Measurements from ENCODE around the gene FRMPD4. TPM values are rescaled to one million over a fixed set of nuclear protein-coding genes. Genes with fewer than 3 reads are reported as not detected.

The FRMPD4 gene
- total and polyA plus RNA-seq, 3 experiments from 2014 or later: not detected

GRCh38 chrX:12441381-12442128 is 303.3 kb downstream of the FRMPD4 start:
- ChIA-PET CTCF (no interaction called here), POLR2A (no interaction called here)
- Mint-ChIP-seq H3K27me3 (peaks cover 0 to 4% of the 10 kb centered on the region in 2 donors), H3K4me1 (no peaks in the 10 kb centered on the region), H3K27ac (no peak overlapping the region), H3K9me3 (peaks cover 0 to 2% (median 0%) of the 10 kb centered on the region in 5 donors), H3K4me3 (no peak overlapping the region), H3K36me3 (no peaks in the 10 kb centered on the region)
- Histone ChIP-seq H3K4me1 (ENCODE audit: insufficient read depth, low read length) (no peaks in the 10 kb centered on the region), H3K4me3 (ENCODE audit: low read length) (no peak overlapping the region), H3K27me3 (ENCODE audit: insufficient read depth, low read length, poor library complexity, severe bottlenecking) (no peaks in the 10 kb centered on the region), H3K36me3 (ENCODE audit: insufficient read depth, low read length) (no peaks in the 10 kb centered on the region), H3K9me3 (ENCODE audit: low read length) (no peaks in the 10 kb centered on the region), H3K27ac (ENCODE audit: low read depth, low read length) (no peak overlapping the region)
- DNase-seq: no peak

GRCh38 chrX:12443534-12444098 is 305.3 kb downstream of the FRMPD4 start:
- H3K4me3 Mint-ChIP-seq: no peak overlapping the region
- no peak overlapping the region for H3K4me3 ChIP-seq (ENCODE audit: low read length)
- no peaks in the 10 kb centered on the region for H3K36me3 Mint-ChIP-seq
- no peak for DNase-seq
- POLR2A ChIA-PET: no interaction called here
- H3K9me3 Mint-ChIP-seq: peaks cover 0 to 5% (median 0%) of the 10 kb centered on the region in 5 donors
- no peak overlapping the region for H3K27ac Mint-ChIP-seq
- H3K27ac ChIP-seq (ENCODE audit: low read depth, low read length): no peak overlapping the region
- no peaks in the 10 kb centered on the region for H3K4me1 ChIP-seq (ENCODE audit: insufficient read depth, low read length)
- no peaks in the 10 kb centered on the region for H3K36me3 ChIP-seq (ENCODE audit: insufficient read depth, low read length)
- no peaks in the 10 kb centered on the region for H3K27me3 ChIP-seq (ENCODE audit: insufficient read depth, low read length, poor library complexity, severe bottlenecking)
- H3K27me3 Mint-ChIP-seq: peaks cover 0 to 2% of the 10 kb centered on the region in 2 donors
- no peaks in the 10 kb centered on the region for H3K9me3 ChIP-seq (ENCODE audit: low read length)
- H3K4me1 Mint-ChIP-seq: no peaks in the 10 kb centered on the region
- CTCF ChIA-PET: no interaction called here

- no peaks in the 10 kb centered on the region for H3K36me3 ChIP-seq (ENCODE audit: insufficient read depth, low read length)
- H3K4me1 ChIP-seq (ENCODE audit: insufficient read depth, low read length): no peaks in the 10 kb centered on the region
- H3K9me3 ChIP-seq (ENCODE audit: low read length): no peaks in the 10 kb centered on the region
- Mint-ChIP-seq H3K27ac (no peak overlapping the region), H3K9me3 (peaks cover 0 to 3% (median 0%) of the 10 kb centered on the region in 5 donors), H3K36me3 (no peaks in the 10 kb centered on the region), H3K4me1 (no peaks in the 10 kb centered on the region), H3K27me3 (peaks cover 0 to 1% of the 10 kb centered on the region in 2 donors), H3K4me3 (no peak overlapping the region)
- no peak overlapping the region for H3K4me3 ChIP-seq (ENCODE audit: low read length)
- DNase-seq: no peak
- CTCF ChIA-PET: no interaction called here
- no peak overlapping the region for H3K27ac ChIP-seq (ENCODE audit: low read depth, low read length)
- H3K27me3 ChIP-seq (ENCODE audit: insufficient read depth, low read length, poor library complexity, severe bottlenecking): no peaks in the 10 kb centered on the region
- POLR2A ChIA-PET: no interaction called here
These were observed 308.2 kb downstream of the FRMPD4 start for GRCh38 chrX:12446342-12447075.

GRCh38 chrX:12447448-12448064 is 309.3 kb downstream of the FRMPD4 start:
- Mint-ChIP-seq H3K27me3 (peaks cover 0 to 1% of the 10 kb centered on the region in 2 donors), H3K4me3 (no peak overlapping the region), H3K9me3 (peaks cover 0 to 3% (median 0%) of the 10 kb centered on the region in 5 donors), H3K36me3 (no peaks in the 10 kb centered on the region), H3K27ac (no peak overlapping the region), H3K4me1 (no peaks in the 10 kb centered on the region)
- CTCF ChIA-PET: no interaction called here
- Histone ChIP-seq H3K4me1 (ENCODE audit: insufficient read depth, low read length) (no peaks in the 10 kb centered on the region), H3K27me3 (ENCODE audit: insufficient read depth, low read length, poor library complexity, severe bottlenecking) (no peaks in the 10 kb centered on the region), H3K27ac (ENCODE audit: low read depth, low read length) (no peak overlapping the region), H3K4me3 (ENCODE audit: low read length) (no peak overlapping the region), H3K9me3 (ENCODE audit: low read length) (no peaks in the 10 kb centered on the region), H3K36me3 (ENCODE audit: insufficient read depth, low read length) (no peaks in the 10 kb centered on the region)
- DNase-seq: no peak
- POLR2A ChIA-PET: no interaction called here

GRCh38 chrX:12452268-12452667 is 314.0 kb downstream of the FRMPD4 start:
- Mint-ChIP-seq H3K27ac (no peak overlapping the region), H3K36me3 (no peaks in the 10 kb centered on the region), H3K4me3 (no peak overlapping the region), H3K4me1 (no peaks in the 10 kb centered on the region), H3K9me3 (peaks cover 0 to 11% (median 1%) of the 10 kb centered on the region in 5 donors), H3K27me3 (no peaks in the 10 kb centered on the region)
- no peak for DNase-seq
- Histone ChIP-seq H3K4me3 (ENCODE audit: low read length) (no peak overlapping the region), H3K4me1 (ENCODE audit: insufficient read depth, low read length) (no peaks in the 10 kb centered on the region), H3K36me3 (ENCODE audit: insufficient read depth, low read length) (no peaks in the 10 kb centered on the region), H3K9me3 (ENCODE audit: low read length) (no peaks in the 10 kb centered on the region), H3K27ac (ENCODE audit: low read depth, low read length) (no peak overlapping the region), H3K27me3 (ENCODE audit: insufficient read depth, low read length, poor library complexity, severe bottlenecking) (no peaks in the 10 kb centered on the region)
- ChIA-PET CTCF (no interaction called here), POLR2A (no interaction called here)

- Mint-ChIP-seq H3K4me1 (no peaks in the 10 kb centered on the region), H3K4me3 (no peak overlapping the region), H3K9me3 (peaks cover 0 to 3% (median 2%) of the 10 kb centered on the region in 5 donors), H3K27ac (no peak overlapping the region), H3K36me3 (no peaks in the 10 kb centered on the region), H3K27me3 (peaks cover 0 to 4% of the 10 kb centered on the region in 2 donors)
- no peak for DNase-seq
- Histone ChIP-seq H3K27me3 (ENCODE audit: insufficient read depth, low read length, poor library complexity, severe bottlenecking) (no peaks in the 10 kb centered on the region), H3K27ac (ENCODE audit: low read depth, low read length) (no peak overlapping the region), H3K36me3 (ENCODE audit: insufficient read depth, low read length) (no peaks in the 10 kb centered on the region), H3K4me3 (ENCODE audit: low read length) (no peak overlapping the region), H3K9me3 (ENCODE audit: low read length) (no peaks in the 10 kb centered on the region), H3K4me1 (ENCODE audit: insufficient read depth, low read length) (no peaks in the 10 kb centered on the region)
- POLR2A ChIA-PET: no interaction called here
- CTCF ChIA-PET: no interaction called here
These were observed 322.7 kb downstream of the FRMPD4 start for GRCh38 chrX:12460929-12461328.

- peaks cover 0 to 6% (median 0%) of the 10 kb centered on the region in 5 donors for H3K9me3 Mint-ChIP-seq
- ChIA-PET CTCF (no interaction called here), POLR2A (no interaction called here)
- H3K27me3 Mint-ChIP-seq: peaks cover 0 to 5% of the 10 kb centered on the region in 2 donors
- Histone ChIP-seq H3K4me3 (ENCODE audit: low read length) (no peak overlapping the region), H3K9me3 (ENCODE audit: low read length) (no peaks in the 10 kb centered on the region), H3K27ac (ENCODE audit: low read depth, low read length) (no peak overlapping the region), H3K4me1 (ENCODE audit: insufficient read depth, low read length) (no peaks in the 10 kb centered on the region), H3K27me3 (ENCODE audit: insufficient read depth, low read length, poor library complexity, severe bottlenecking) (no peaks in the 10 kb centered on the region), H3K36me3 (ENCODE audit: insufficient read depth, low read length) (no peaks in the 10 kb centered on the region)
- no peak overlapping the region for H3K4me3 Mint-ChIP-seq
- H3K27ac Mint-ChIP-seq: no peak overlapping the region
- H3K36me3 Mint-ChIP-seq: no peaks in the 10 kb centered on the region
- no peak for DNase-seq
- no peaks in the 10 kb centered on the region for H3K4me1 Mint-ChIP-seq
These were observed 324.8 kb downstream of the FRMPD4 start for GRCh38 chrX:12463052-12463451.

- H3K4me3 Mint-ChIP-seq: no peak overlapping the region
- no peak overlapping the region for H3K27ac Mint-ChIP-seq
- H3K27me3 Mint-ChIP-seq: peaks cover 0 to 7% of the 10 kb centered on the region in 2 donors
- Histone ChIP-seq H3K36me3 (ENCODE audit: insufficient read depth, low read length) (no peaks in the 10 kb centered on the region), H3K27me3 (ENCODE audit: insufficient read depth, low read length, poor library complexity, severe bottlenecking) (no peaks in the 10 kb centered on the region), H3K27ac (ENCODE audit: low read depth, low read length) (no peak overlapping the region), H3K4me1 (ENCODE audit: insufficient read depth, low read length) (no peaks in the 10 kb centered on the region), H3K4me3 (ENCODE audit: low read length) (no peak overlapping the region), H3K9me3 (ENCODE audit: low read length) (no peaks in the 10 kb centered on the region)
- H3K4me1 Mint-ChIP-seq: no peaks in the 10 kb centered on the region
- no peak for DNase-seq
- no peaks in the 10 kb centered on the region for H3K36me3 Mint-ChIP-seq
- H3K9me3 Mint-ChIP-seq: peaks cover 0 to 6% (median 0%) of the 10 kb centered on the region in 5 donors
- CTCF ChIA-PET: no interaction called here
- POLR2A ChIA-PET: no interaction called here
These were observed 325.6 kb downstream of the FRMPD4 start for GRCh38 chrX:12463873-12464272.
